ENCODE data around the gene VRTN. TPM values are rescaled to one million over a fixed set of nuclear protein-coding genes. Genes with fewer than 3 reads are reported as not detected.

VRTN gene
- total RNA-seq, 3 donors from 2014 or later, result not detected

DNA sequence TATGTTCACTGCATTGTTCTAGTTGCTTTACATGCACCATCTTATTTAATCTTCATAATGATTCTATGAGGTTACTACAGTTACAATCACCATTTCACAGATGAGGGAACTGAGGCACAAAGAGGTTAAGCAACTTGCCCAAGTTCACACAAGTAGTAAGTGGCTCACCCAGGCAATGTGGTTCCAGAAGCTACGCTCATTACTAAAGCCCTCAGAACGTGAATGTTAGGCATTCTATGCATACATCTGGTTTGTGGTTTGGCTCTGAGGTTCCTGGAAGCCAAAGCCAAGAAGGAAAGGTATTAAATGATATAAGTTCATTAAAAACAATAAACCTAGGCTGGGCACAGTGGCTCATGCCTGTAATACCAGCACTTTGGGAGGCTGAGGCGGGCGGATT is 14.4 kb upstream of the VRTN start:
- no peak overlapping the region for H3K4me3 ChIP-seq
- no peaks in the 10 kb centered on the region for H3K36me3 ChIP-seq
- DNase-seq (ENCODE audit: low spot score in 2 of 2), result no peak
- H3K9me3 ChIP-seq, result no peaks in the 10 kb centered on the region
- H3K4me1 ChIP-seq, result no peaks in the 10 kb centered on the region
- no peak for TF ChIP-seq POLR2A (IDR thresholded peaks at IDR 0.05)
- TF ChIP-seq, protein P1, sequence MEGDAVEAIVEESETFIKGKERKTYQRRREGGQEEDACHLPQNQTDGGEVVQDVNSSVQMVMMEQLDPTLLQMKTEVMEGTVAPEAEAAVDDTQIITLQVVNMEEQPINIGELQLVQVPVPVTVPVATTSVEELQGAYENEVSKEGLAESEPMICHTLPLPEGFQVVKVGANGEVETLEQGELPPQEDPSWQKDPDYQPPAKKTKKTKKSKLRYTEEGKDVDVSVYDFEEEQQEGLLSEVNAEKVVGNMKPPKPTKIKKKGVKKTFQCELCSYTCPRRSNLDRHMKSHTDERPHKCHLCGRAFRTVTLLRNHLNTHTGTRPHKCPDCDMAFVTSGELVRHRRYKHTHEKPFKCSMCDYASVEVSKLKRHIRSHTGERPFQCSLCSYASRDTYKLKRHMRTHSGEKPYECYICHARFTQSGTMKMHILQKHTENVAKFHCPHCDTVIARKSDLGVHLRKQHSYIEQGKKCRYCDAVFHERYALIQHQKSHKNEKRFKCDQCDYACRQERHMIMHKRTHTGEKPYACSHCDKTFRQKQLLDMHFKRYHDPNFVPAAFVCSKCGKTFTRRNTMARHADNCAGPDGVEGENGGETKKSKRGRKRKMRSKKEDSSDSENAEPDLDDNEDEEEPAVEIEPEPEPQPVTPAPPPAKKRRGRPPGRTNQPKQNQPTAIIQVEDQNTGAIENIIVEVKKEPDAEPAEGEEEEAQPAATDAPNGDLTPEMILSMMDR (IDR thresholded peaks at IDR 0.05), result no peak
- TF ChIP-seq POLR2AphosphoS5 (IDR thresholded peaks at IDR 0.05), result no peak
- no peaks in the 10 kb centered on the region for H3K27me3 ChIP-seq
- no peak overlapping the region for H3K27ac ChIP-seq
- intact Hi-C loops (cut with DNase I; ENCODE audit: low total_unique reads), result no loop called here

DNA sequence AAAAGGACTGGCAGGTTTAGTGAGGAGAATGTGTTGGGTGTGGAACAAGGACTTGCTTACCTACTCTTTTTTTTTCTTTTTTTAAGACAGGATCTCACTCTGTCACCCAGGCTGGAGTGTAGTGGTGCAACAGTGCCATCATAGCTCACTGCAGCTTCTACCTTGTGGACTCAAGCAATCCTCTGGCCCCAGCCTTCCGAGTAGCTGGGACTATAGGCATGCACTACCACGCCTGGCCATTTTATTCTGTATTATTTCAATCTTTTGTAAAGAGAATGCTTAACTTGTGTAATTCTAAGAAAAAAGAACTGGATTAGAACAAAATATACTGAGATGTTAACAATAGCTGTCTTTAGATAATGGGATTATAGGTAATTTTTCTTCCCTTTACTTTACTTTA is 1.9 kb upstream of the VRTN start:
- Histone ChIP-seq H3K27ac (no peak overlapping the region), H3K36me3 (no peaks in the 10 kb centered on the region), H3K9me3 (no peaks in the 10 kb centered on the region), H3K4me3 (no peak overlapping the region), H3K4me1 (no peaks in the 10 kb centered on the region), H3K27me3 (no peaks in the 10 kb centered on the region)
- DNase-seq (ENCODE audit: low spot score in 2 of 2), result no peak
- intact Hi-C loops (cut with DNase I; ENCODE audit: low total_unique reads), result no loop called here
- TF ChIP-seq, protein P1 (IDR thresholded peaks at IDR 0.05), result no peak
- TF ChIP-seq POLR2A (IDR thresholded peaks at IDR 0.05) (no peak), POLR2AphosphoS5 (IDR thresholded peaks at IDR 0.05) (no peak)

DNA sequence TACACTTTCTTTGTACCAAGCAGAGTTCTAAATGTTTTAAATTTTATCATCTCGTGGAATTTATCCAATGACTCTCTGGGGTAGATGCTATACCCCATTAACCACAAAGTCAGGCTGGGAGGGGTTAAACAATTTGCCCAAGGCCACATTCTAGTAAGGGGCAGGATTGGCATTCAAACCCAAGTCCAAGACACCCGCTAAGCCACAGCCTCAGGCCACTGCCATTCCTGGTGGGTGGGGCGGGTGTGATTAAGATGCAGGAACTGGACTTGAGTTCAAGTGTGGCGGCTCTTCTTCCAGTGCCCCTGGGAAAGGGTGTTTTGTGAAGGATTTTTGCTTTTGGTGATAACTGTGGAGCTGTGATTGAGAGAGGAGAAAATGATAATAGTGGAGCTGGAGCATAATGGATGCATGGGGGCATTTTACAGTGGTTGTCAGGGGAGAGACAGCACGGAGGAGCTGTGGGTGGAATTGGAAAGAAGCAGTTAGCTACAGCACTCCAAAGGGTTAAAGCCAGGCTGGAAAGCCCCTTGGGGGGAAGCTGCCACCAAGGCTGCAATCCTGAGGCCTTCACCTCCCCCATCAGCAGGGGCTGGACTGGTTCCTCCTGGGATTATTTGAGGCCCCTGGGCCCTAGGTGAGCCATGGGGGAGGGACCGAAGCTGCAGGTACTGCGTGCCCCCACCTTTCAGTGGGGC is 1.0 kb upstream of the VRTN start:
- no peak overlapping the region for H3K4me3 ChIP-seq
- intact Hi-C loops (cut with DNase I; ENCODE audit: low total_unique reads), result no loop called here
- no peaks in the 10 kb centered on the region for H3K27me3 ChIP-seq
- no peak for DNase-seq (ENCODE audit: low spot score in 2 of 2)
- H3K9me3 ChIP-seq, result no peaks in the 10 kb centered on the region
- H3K4me1 ChIP-seq, result no peaks in the 10 kb centered on the region
- no peak overlapping the region for H3K27ac ChIP-seq
- no peaks in the 10 kb centered on the region for H3K36me3 ChIP-seq
- TF ChIP-seq POLR2AphosphoS5 (IDR thresholded peaks at IDR 0.05) (no peak), POLR2A (IDR thresholded peaks at IDR 0.05) (no peak)
- TF ChIP-seq, protein P1 (IDR thresholded peaks at IDR 0.05), result no peak

DNA sequence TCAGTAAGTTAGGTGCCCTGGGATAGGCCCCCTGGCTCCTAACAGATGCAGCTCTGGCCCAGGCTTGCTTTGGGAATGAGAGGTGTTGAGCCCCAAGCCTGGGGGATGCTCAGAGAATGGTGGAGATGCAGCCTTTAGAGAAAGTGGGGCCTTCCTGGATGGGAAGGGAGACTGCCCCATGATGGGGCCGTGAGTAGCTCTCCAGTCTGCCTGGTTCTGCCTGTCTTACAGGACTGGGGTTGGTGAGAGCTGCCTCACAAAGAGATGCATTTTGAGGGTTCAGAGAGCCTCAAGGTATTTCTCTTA is 523 bp upstream of the VRTN start:
- Histone ChIP-seq H3K4me1 (no peaks in the 10 kb centered on the region), H3K36me3 (no peaks in the 10 kb centered on the region), H3K4me3 (no peak overlapping the region), H3K9me3 (no peaks in the 10 kb centered on the region), H3K27ac (no peak overlapping the region), H3K27me3 (no peaks in the 10 kb centered on the region)
- DNase-seq (ENCODE audit: low spot score in 2 of 2), result no peak
- TF ChIP-seq, protein P1 (IDR thresholded peaks at IDR 0.05), result no peak
- TF ChIP-seq POLR2A (IDR thresholded peaks at IDR 0.05), result no peak
- intact Hi-C loops (cut with DNase I; ENCODE audit: low total_unique reads), result no loop called here

DNA sequence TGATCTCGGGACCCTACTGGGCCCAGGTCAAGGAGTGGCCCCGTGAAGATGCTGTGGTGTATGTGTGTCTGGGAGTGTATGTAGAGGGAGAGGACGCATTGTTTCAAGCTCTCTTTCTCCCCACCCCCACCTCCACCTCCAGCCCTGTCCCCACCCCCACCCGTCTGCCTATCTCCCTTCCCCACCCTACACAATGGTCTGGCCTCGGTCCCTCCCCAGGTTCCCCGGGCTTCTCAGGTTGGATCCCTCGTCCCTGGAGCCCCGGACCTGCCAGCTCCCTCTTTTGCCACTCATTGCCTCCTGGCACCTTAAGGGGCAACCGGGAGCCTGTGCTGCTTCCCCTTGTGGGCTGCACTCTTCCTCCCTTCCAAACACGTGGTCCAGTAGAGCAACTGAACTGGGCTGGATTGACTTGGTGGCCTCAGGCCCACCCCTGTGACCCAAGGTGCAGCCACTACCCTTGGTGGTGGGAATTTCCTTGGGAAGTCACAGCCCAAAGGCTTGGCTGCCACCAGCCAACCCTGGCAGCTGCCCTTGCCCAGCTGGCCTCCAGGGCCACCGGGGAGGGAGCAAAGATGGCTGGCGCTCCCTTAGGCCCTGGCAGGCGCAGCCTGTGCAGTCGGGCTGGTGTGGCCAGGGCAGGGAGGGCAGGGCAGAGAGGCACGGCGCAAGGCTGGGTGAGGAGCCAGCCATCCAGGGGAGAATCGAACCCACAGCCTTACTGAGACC is 628 bp downstream of the VRTN start:
- H3K36me3 ChIP-seq, result no peaks in the 10 kb centered on the region
- no peaks in the 10 kb centered on the region for H3K27me3 ChIP-seq
- H3K4me1 ChIP-seq, result no peaks in the 10 kb centered on the region
- no peak overlapping the region for H3K27ac ChIP-seq
- intact Hi-C loops (cut with DNase I; ENCODE audit: low total_unique reads), result no loop called here
- H3K9me3 ChIP-seq, result no peaks in the 10 kb centered on the region
- TF ChIP-seq POLR2AphosphoS5 (IDR thresholded peaks at IDR 0.05) (no peak), POLR2A (IDR thresholded peaks at IDR 0.05) (no peak)
- TF ChIP-seq, protein P1 (IDR thresholded peaks at IDR 0.05), result no peak
- no peak for DNase-seq (ENCODE audit: low spot score in 2 of 2)
- no peak overlapping the region for H3K4me3 ChIP-seq
